BJ (cell line): ENCODE data around the gene STARD10. TPM values are rescaled to one million over a fixed set of nuclear protein-coding genes. Genes with fewer than 3 reads are reported as not detected.
A peak's percentile ranks its signal among the peaks of the same experiment; 100 is the strongest.

Source experiments
- CTCF ChIA-PET: fragments of 350-600 bp; formaldehyde crosslinking; extraction: SDS; loops from one replicate; lab custom pipeline; 2021; ENCODE audit warnings: antibody characterized with exemption, inconsistent platforms; lab: Yijun Ruan, JAX
- POLR2A ChIA-PET: fragments of 300-600 bp; sonication (Branson Sonifier 250); formaldehyde crosslinking; extraction: SDS; loops from one replicate; lab custom pipeline; 2021; ENCODE audit warnings: antibody characterized with exemption; lab: Charles Lee
- DNase-seq: peaks from one replicate; pipeline ENCODE4 v3.0.0-alpha.2; 2011; ENCODE audit warnings: low read depth
- H3K27me3 ChIP-seq: 2 replicates; pipeline ENCODE4 v1.6.0; 2011; ENCODE audit warnings: low read length; ENCODE audit not compliant: control insufficient read depth, insufficient read depth
- H3K36me3 ChIP-seq: 2 replicates; pipeline ENCODE4 v1.5.1; 2011; ENCODE audit warnings: low read length; ENCODE audit not compliant: control insufficient read depth, insufficient read depth
- H3K4me3 ChIP-seq: 2 replicates; pipeline ENCODE4 v1.5.1; 2011; ENCODE audit warnings: low read depth, mild to moderate bottlenecking, control low read depth, low read length
- CTCF ChIP-seq: IDR thresholded peaks from 2 replicates; pipeline ENCODE4 v1.5.1; 2011; ENCODE audit warnings: low read depth, mild to moderate bottlenecking, control low read depth, inconsistent platforms, low read length, moderate library complexity; ENCODE audit not compliant: insufficient read depth
- polyA plus RNA-seq: library from polyadenylated mRNA; depleted of rRNA; stranded (reverse); fragments of >200 nt; gene quantifications from 2 replicates; pipeline ENCODE4 v1.2.3, GENCODE V29; 2011

Gene STARD10
- polyA plus RNA-seq, 1 experiment = 37.1 TPM

- H3K4me3 ChIP-seq = no peak overlapping the region
- CTCF ChIA-PET = interaction anchor here (0.7 to 2.7 kb wide), 5 partner anchors 8 to 363 kb away, joined by 3 to 7 read pairs (median 4); no protein-coding TSS in a partner anchor
- TF ChIP-seq CTCF = no peak
- no peaks in the 10 kb centered on the region for H3K27me3 ChIP-seq
- DNase-seq = no peak
- H3K36me3 ChIP-seq = peaks cover 7% of the 10 kb centered on the region
- POLR2A ChIA-PET = no interaction called here
Measured at GRCh38 chr11:72823105-72823804, 29.4 kb upstream of the STARD10 start.

GRCh38 chr11:72821920-72822799 lies 28.3 kb upstream of the STARD10 start:
- TF ChIP-seq CTCF = peak; percentile 16
- ChIA-PET CTCF (interaction anchor here (1.1 to 2.7 kb wide), 4 partner anchors 9 to 364 kb away, joined by 3 to 7 read pairs (median 6); no protein-coding TSS in a partner anchor), POLR2A (no interaction called here)
- Histone ChIP-seq H3K36me3 (peaks cover 12% of the 10 kb centered on the region), H3K4me3 (peak overlapping the region; percentile 54), H3K27me3 (no peaks in the 10 kb centered on the region)
- no peak for DNase-seq

- Histone ChIP-seq H3K4me3 (peak overlapping the region; percentile 54), H3K27me3 (no peaks in the 10 kb centered on the region), H3K36me3 (peaks cover 12% of the 10 kb centered on the region)
- CTCF ChIA-PET = interaction anchor here (2.7 kb wide), 1 partner anchor 364 kb away, joined by 7 read pairs; no protein-coding TSS in a partner anchor
- POLR2A ChIA-PET = no interaction called here
- TF ChIP-seq CTCF = no peak
- no peak for DNase-seq
Measured at GRCh38 chr11:72821221-72821919, 27.5 kb upstream of the STARD10 start.

GRCh38 chr11:72820439-72821139 lies 26.7 kb upstream of the STARD10 start:
- H3K27me3 ChIP-seq = no peaks in the 10 kb centered on the region
- no peak overlapping the region for H3K4me3 ChIP-seq
- no peak for DNase-seq
- CTCF ChIA-PET = interaction anchor here (2.7 kb wide), 1 partner anchor 365 kb away, joined by 7 read pairs; no protein-coding TSS in a partner anchor
- H3K36me3 ChIP-seq = peaks cover 12% of the 10 kb centered on the region
- no peak for TF ChIP-seq CTCF
- POLR2A ChIA-PET = no interaction called here
